DND-41 (cell line): ENCODE results near the gene SMC1B.

Source experiments
- CTCF ChIP-seq: IDR thresholded peaks from 2 replicates; pipeline ENCODE4 v1.5.1; 2012; ENCODE audit warnings: borderline replicate concordance, low read length, moderate library complexity, mild to moderate bottlenecking; ENCODE audit not compliant: poor library complexity, severe bottlenecking; ENCODE audit errors: extremely low read depth
- EZH2 ChIP-seq: IDR thresholded peaks from 3 replicates; pipeline ENCODE4 v1.6.1; 2012; ENCODE audit warnings: borderline replicate concordance, low read depth, mild to moderate bottlenecking, moderate library complexity, low read length, inconsistent platforms; ENCODE audit not compliant: severe bottlenecking

- no peak for TF ChIP-seq CTCF
- TF ChIP-seq EZH2, result no peak
Measured at GRCh38 chr22:45426387-45426786, 13.0 kb upstream of the SMC1B start.
